Measurements from ENCODE around the gene ASCC1.
"Not testable (repeated sequence)": the region's sequence is repeated elsewhere in the genome, so short reads cannot be mapped to it uniquely, and the experiment has no call there.

The ASCC1 gene

DNA sequence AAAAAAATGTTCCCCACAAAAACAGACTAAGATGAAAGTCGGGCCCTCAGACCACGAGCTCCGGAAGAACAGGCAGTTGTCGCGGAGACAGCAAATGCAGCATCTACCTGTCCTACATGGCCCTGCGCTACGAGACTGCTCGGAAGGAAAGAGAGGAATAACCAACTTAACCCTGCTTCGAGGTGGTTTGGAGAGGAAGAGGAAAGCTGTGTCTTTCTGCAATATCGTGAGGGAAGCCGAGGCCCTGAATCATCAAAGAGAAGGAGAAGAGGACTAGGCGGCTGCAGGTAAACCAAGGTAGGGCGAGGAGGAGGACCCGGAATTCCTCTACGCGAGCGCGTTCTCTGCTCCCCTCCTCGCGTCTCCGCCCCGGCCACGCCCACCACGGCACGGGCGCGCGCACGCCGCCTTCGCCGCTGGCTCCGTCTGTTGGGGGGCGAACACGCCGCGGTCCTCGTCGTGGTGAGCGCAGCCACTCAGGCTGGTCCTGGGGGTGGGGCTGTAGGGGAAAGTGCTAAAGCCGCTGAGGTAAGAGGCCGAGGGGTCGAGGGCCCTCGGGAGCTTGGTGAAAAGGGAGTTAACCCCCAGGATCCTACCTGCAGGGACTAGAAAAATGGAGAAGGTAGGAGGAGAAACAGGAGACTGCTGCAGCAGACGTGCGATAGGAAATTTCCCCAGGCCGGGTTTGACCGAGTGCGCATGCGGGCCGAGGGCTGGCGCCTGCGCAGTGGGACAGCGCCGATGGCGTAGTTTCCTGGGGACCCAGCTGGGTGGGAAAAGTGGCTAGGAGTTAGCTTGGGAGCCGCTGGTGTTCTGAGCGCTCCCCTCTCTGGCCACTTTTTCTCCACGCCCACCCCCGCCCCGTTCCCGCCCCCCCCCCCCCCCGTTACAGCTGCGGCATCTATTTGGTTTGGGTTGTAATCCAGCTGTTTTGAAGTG is at the start of gene ASCC1, which contains the start of gene ANAPC16:
ASCC1 (minus strand) TSS at position 666 of the 939 bp plus-strand sequence. CDS start 2,978 bp downstream, outside the sequence.
ANAPC16 (plus strand) TSS at position 402 of the 939 bp plus-strand sequence. CDS start 7,903 bp downstream, outside the sequence.
- peak; percentile 92 for DNase-seq (ENCODE audit: low spot score)

GRCh38 chr10:72265508-72265907 is 49.4 kb upstream of the ASCC1 start:
- no peak for DNase-seq (ENCODE audit: low spot score)

GRCh38 chr10:72264536-72264935 is 48.5 kb upstream of the ASCC1 start:
- no peak for DNase-seq (ENCODE audit: low spot score)

DNA sequence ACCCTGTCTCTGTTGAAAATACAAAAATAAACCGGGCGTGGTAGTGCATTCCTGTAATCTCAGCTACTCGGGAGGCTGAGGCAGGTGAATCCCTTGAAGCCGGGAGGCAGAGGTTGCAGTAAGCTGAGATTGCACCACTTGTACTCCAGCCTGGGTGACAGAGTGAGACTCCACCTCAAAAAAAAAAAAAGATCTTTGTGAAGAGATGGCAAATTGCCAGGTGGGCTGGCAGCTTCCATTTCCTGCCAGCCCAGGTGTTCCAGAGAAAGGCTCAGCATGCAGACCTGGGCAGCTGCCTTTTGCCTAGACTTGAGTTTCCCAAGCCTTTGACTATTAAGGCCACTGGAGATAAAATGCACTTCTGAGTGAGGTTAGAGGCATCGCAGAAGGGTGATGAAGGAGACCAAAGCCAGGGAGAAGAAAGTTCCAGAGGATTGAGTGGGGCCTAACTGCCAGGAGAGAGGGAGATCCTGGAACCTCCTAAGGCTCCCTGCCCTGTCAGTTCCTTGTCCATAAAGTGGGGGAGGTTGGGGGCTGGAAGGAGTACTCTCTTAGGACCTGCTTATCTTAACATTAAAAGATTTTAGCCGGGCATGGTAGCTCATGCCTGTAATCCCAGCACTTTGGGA is 47.7 kb upstream of the ASCC1 start:
- DNase-seq (ENCODE audit: low spot score): peak; percentile 68

- DNase-seq (ENCODE audit: low spot score): peak; percentile 26
These were observed 45.8 kb upstream of the ASCC1 start for GRCh38 chr10:72261784-72262404.

DNA sequence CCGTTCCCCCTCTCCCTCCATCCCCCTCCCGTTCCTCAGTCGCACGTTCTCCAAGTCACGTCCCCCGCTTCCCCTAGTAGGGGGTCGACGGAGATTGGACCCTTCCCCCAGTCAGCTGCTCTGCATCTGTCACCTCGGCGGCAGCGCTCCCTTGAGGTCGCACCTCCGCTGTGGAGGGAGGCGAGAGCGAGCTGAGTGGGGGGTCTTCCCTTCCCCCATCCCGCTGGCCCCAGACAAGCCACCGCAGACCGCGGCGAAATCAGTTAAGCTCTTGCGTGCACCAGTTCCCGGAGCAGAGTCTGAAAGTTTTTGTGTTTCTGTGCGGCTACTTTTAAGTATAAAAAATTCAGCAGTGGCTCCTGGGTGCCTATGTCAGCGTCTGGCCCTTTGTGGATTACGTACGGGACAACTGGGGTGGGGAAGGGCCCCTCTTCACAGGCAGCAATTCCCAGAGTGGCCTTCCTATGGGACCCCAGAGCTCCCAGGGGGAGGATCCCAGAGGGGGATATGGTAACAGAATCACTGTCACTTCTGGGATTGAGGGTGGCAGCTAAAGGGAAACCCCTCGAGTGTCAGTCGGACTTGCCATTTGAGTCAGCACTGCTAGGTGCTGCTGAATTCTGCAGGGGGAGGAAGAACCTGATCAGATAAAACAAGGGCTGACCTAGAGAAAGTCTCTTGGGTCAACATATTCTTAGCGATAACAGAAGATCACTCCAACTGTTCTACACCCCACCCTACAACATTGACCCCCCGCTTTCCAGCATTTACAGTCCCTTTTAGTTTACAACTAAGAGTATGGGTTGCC is 45.1 kb upstream of the ASCC1 start:
- DNase-seq (ENCODE audit: low spot score): peak; percentile 39

- peak; percentile 77 for DNase-seq (ENCODE audit: low spot score)
These were observed 44.3 kb upstream of the ASCC1 start for GRCh38 chr10:72260239-72260975.

GRCh38 chr10:72259491-72260238 is 43.6 kb upstream of the ASCC1 start:
- DNase-seq (ENCODE audit: low spot score): no peak

DNA sequence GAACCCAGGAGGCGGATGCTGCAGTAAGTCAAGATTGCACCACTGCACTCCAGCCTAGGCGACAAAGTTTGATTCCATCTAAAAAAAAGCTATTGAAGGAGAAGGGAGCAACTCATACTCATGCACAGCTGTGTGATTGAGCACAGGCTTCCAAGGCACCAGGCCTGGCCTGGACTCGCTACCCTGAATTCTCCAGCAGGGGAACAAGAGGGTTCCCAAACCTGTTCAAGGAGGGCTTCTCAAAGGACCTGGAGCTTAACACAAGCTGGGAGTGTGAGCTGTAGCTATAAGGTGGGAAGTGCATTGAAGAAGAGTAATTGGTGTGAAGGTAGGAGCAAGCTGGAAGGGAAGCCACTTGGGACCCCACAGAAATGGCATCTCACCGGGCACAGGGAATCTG is 42.5 kb upstream of the ASCC1 start:
- no peak for DNase-seq (ENCODE audit: low spot score)

DNA sequence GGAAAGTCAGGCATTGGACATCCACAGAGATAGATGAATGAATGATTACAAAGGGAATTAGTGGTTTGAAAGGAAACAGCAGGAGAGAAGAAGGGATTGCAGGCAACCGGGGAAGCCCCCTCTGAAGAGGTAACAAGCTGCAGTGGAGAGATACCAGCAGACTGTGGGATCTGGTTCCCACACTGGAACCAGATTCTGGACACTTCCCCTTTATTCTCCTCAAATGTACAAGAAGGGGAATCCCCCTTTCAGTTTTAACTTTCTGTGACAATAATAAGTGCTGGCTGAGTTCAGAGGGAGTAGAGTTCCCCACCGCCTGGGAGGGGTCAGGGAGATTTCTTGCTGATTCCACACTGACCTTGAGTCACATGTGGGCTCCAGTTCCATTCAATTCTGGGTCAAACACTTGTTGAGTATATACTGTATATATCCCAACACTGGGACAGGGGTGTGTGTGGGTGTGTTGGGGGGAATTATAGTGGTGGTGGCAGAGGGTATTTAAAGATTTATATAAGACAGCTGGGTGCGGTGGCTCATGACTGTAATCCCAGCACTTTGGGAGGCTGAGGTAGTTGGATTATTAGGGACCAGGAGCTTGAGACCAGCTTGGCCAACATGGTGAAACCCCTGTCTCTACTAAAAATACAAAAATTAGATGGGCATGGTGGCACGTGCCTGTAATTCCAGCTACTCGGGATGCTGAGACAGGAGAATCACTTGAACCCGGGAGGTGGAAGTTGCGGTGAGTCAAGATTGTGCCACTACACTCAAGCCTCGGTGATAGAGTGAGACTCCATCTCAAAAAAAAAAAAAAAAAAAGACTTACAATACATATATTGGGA is 41.2 kb upstream of the ASCC1 start:
- no peak for DNase-seq (ENCODE audit: low spot score)

DNA sequence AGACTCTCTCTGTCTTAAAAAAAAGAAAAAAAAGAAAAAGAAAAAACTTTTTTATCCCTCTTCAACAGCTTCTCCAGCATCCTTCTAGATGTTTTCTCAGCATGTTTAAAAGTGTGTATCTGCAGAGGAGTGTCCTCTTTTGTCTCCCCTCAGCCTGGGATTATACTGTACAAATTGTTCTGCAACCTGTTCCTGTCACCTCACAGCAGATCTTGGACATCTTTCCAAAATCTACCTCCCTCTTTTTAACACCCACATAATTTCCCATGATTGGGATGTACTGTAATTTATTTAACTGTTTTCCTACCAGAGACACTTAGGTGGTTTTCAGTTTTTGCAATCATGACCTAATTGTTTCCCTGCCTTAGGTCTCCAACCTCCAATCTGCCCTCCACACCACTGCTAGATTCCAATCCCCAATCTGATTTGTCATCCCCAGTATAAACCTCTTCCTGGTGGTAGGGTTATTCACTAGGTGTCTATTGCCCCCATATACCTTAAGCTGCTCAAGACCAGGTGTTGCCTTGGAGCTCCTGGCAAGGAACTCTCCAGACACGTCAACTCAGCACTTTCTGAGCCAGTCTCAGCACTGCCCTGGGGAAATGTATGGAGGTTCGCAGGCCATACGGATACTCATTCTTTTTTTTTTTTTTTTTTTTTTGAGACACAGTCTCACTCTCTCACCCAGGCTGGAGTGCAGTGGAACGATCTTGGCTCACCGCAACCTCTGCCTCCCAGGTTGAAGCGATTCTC is 40.1 kb upstream of the ASCC1 start:
- DNase-seq (ENCODE audit: low spot score): no peak

DNA sequence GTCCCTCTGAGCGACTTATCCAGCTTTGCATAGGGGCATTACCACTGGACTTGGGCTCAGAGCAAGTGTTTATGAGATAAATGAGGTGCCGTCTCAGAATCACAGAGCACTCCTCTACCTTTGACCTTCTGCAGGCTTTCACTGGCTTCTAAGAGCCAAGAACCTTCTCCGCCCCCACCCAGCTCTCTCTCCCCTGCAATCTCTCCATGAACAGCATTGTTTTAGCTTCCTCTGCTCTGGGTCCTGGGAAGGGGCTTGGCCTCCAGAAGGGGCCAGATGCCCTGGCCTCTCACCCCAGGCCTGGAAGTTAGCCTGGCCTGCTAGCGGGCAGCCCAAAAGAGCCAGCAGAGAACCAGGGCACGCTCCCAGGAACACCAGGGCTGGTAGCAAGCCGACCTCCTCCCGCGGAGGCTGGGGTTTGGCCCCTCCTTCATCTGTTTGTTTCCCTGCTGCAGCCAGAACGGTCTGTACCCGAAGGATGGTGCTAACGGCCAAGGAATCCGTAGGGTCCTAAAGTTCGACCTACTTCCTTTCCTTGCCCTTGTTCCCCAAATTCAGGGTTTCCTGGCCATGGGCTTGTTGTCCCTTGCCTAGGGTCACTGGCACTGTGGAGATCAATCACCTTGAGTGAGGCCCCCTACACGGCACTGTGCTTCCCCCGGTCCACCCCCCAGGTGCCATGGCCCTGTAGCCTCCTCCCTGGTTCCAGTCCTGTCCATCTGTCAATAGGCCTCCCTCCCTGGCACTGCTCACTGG is 38.9 kb upstream of the ASCC1 start:
- peak; percentile 32 for DNase-seq (ENCODE audit: low spot score)

- DNase-seq (ENCODE audit: low spot score): no peak
These were observed 37.5 kb upstream of the ASCC1 start for GRCh38 chr10:72253578-72253977.

- DNase-seq (ENCODE audit: low spot score): no peak
These were observed 36.9 kb upstream of the ASCC1 start for GRCh38 chr10:72252972-72253371.

DNA sequence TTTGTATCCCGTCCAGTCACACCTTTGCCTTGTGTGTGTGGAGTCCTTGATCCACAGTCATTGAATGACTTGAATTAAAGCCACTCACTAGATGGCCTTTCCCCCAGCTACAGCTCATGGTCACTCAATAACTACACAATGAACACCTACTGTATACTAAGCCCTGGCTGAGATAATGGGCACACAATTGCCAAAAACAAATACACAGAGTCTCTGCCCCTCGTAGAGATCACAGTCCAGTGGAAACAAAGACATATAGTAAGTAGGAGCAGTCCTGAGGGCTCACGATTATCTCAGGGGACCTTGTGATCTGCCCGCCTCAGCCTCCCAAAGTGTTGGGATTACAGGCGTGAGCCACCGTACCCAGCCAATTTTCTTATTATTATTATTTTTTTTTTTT is 35.6 kb upstream of the ASCC1 start:
- no peak for DNase-seq (ENCODE audit: low spot score)

DNA sequence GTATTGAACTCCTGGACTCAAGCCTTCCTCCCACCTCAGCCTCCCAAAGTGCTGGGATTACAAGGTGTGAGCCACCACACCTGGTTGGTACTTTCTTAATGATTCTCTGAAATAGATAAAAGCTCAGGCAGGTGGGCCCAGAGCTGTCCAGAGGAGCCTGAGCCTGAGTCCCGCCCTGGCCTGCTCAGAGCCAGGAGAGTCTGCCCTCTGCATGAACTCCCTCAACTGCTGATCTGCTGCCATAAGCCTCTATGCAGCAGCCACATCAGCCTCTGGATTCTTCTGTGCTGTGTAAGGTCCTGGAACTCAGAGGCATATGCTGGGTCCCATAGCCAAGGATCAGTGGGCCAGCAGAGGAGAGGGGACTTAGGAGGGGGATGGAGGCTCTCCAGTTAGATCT is 34.6 kb upstream of the ASCC1 start:
- no peak for DNase-seq (ENCODE audit: low spot score)

DNA sequence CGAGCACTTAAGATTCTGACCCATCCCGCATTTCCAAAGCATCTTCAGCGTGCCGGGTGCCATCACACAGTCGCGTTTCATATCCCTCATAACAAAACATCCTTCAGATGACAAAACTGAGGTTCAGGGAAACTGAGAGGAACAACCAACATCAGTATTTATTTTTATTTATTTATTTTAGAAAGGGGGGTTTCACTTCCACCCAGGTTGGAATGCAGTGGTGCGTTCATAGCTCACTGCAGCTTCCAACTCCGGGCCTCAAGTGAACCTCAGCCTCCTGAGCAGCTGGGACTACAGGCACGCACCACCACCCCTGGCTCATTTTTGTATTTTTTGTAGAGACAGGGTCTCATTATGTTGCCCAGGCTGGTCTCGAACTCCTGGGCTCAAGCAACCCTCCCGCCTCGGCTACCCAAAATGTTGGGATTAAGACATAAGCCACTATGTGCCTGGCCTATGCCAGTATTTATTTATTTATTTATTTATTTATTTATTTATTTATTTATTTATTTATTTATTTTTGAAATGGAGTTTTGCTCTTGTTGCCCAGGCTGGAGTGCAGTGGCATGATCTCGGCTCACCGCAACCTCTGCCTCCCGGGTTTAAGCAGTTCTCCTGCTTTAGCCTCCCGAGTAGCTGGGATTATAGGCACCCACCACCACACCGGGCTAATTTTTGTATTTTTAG is 33.2 kb upstream of the ASCC1 start:
- not testable (repeated sequence) for DNase-seq (ENCODE audit: low spot score)
